Esophagus mucosa (tissue), 1 donor: ENCODE results near the gene EEPD1. TPM values are rescaled to one million over a fixed set of nuclear protein-coding genes. Genes with fewer than 3 reads are reported as not detected.
A peak's percentile ranks its signal among the peaks of the same experiment; 100 is the strongest.

Experiments used
- ATAC-seq: fragments of 200-7000 bp; cut with Tn5 transposase; one replicate; pipeline ENCODE4 v1.9.1; 2020
- total RNA-seq: library from RNA; stranded (reverse); gene quantifications from one replicate; pipeline ENCODE4 v1.2.4, GENCODE V29; 2023
- donor health status: DM: yes; HTN: yes; CAD: no.

The EEPD1 gene
- total RNA-seq, 1 donor from 2014 or later = 2.9 TPM

DNA sequence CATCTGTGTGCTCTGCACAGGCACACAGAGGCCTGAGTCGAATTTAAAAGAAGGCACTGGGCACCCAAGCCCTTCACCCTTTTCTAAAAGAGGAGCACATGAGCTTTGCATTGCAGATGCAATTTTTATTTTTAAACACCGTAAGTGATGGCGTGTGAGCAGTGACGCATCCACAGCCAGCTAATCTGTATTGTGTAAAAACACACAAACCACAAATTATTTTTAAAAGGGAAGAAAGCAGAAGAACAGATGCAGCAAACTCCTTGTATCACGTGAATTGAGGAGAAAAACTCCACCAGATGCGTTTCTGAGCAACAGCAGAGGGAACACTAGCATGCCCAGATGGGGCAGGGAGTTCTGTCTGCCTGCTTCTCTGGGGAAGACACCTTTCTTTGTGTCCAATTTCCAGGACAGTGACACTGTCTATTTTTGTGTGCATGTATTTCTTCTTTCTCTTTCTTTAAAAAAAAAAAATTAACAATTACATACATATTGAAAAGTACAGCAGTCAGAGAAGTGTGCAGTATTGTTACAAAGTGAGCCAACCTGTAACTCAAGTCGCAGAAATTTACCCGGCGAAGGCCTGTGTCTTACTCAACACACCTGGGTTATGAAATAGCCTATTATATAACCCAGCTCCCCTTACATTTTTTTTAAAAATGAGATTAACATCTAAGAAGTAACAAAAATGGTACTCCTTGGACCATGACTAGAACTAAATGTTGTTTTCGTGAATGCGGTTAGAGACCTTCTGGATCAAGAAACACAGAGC lies 39.2 kb downstream of the EEPD1 start:
- ATAC-seq = peak; percentile 59

- no peak for ATAC-seq
These were observed 39.8 kb downstream of the EEPD1 start for GRCh38 chr7:36192877-36193276.

DNA sequence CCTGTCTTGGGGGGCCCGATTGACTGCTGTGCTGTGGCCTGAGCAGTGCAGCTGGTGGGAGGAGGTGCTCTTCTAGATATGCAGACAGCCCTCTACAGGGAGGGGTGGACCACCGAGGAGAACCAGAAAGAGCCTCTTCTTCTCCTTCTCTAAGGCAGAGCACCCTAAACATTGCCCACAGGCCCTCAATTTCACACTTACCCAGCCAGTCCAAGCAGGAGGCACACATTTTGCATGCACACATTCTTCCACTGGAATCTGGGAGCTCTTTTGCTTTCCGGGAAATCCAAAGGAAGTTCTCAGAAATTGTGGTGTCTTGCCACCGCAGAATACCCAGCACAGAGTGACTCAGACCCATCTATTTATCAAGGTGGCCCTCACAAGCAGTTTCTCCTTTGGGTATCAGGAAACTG lies 45.8 kb downstream of the EEPD1 start:
- ATAC-seq = no peak

GRCh38 chr7:36199329-36199728 lies 46.3 kb downstream of the EEPD1 start:
- no peak for ATAC-seq

DNA sequence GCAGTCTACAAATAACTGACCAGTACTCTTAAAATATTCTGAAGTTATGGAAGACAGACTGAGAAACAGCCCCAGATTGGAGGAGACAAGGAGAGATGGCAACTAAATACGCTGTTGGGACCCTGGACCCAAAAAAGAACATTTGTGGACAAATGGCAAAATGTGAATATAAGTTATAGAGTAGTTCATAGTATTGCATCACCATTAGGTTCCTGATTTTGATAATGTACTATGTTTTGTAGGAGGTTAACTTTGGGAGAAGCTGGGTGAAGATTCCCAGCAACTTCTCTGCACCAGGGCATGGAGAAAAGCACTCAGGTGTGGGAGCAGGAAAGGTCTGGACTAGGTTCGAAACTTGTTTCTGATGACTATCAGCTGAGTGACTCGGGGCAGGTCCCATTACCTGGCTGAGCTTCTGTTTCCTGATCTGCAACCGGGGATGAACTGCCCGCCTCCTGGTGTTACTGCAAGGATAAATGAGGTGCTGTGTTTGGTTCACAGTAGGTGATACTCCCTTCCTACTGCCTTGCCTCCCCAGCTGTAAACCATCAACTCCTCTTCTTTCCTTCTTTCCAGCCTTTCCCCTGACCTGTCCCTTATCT lies 48.2 kb downstream of the EEPD1 start:
- ATAC-seq = peak; percentile 73

DNA sequence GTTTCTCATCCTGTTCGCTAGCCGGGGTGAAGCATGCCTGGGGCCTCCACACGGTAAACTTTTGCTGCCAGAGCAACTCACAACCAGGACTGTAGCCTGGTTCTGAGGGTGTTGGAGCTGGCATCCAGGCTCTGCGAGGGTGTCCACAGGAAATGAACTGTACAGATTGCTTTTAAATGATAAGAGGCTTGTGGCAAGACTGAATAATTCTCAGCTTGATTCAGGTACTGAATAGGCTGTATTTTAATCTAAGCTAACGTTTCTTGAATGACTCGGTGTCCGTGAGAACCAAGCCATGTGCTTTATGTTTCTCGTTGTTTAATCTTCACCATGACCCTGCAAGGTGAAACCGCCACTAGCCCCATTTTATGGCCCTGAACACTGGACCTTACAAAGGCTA lies 49.3 kb downstream of the EEPD1 start:
- no peak for ATAC-seq

DNA sequence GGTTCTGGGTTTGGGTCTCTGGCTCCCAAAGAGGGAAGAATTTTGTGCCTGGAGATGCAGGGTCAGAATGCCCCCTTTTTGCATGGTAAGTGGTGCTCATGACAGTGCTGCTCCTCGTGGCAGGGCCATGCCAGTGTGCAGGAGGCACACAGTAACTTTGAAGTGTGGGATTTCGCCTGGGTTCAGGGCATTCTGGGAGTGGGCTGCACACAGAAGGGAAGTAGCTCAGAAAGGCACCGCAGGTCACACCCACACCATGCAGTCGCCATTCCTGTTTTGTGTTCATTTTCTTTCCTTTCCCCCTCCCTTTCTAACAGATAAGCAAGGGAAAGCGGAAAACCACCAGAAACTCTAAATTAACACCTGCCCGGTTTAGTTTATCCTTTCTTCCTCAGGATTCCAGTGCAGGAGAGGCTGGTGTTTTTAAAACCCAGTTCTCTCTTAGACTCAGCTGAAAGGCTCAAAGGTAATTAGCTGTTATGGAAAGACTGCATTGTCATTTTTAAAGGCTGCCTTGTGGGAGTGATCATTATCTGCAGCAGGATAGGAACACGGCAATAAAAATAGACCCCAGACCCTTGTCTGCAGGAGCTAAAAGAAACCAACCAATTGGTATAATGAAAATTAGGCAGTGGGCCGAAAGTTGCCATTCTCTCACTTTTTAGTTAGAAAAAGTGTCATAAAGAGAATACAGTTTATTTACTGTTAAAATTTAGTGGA lies 50.2 kb downstream of the EEPD1 start:
- no peak for ATAC-seq

DNA sequence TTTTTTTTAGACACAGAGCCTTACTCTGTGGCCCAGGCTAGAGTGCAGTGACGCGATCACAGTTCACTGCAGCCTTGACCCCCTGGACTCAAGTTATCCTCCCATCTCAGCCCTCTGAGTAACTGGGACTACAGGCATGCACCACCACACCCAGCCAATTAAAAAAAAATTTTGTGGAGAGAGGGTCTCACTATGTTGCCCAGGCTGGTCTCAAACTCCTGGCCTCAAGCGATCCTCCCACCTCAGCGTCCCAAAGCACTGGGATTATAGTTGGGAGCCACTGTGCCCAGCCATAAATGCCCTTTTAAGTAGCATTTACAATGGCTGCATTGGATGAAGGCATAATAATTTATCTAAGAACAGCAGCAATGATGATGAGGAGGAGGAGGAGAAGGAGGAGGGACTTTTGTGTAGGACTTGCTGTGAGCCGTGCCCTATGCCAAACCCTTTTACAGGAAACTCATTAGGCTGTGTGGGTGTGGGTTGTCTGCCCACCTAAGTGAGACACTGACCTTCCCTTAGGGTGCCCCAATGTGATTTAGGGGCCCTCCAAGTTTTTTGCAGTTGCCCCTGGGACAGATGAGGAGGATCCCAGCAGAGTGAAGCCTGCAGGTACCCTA lies 51.1 kb downstream of the EEPD1 start:
- no peak for ATAC-seq

DNA sequence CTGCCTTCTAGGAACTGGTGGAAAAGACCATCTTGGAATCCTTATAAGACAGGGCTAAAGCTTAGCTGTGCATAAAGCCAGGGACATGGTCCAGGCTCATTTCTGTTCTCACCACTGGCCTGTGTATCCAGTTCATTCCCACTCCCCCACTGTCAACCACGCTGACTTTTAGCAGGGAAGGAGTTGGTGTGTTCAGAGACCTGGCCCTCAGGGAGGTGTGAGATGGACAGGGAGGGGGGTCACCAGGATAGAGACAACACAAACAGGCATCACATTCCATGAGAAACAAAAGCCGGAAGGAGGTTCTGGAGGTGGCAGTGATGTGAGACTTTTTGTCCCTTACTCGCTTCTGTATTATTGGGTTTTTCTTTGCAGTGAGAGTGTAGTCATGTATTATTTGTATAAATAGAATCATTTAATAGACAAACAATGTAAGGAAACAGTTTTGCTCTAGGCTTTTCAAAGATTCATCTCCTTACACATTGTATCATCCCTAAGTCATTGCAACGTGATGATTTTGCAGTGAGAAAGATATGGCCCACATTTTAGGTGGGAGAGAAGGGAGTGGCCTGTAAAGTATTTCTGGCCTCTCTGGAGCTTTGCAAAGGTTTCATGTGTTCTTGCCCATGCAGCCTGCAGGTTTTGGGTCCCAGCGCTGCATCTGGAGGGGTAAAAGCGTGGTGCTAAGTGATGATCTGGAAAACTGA lies 52.0 kb downstream of the EEPD1 start:
- ATAC-seq = no peak

DNA sequence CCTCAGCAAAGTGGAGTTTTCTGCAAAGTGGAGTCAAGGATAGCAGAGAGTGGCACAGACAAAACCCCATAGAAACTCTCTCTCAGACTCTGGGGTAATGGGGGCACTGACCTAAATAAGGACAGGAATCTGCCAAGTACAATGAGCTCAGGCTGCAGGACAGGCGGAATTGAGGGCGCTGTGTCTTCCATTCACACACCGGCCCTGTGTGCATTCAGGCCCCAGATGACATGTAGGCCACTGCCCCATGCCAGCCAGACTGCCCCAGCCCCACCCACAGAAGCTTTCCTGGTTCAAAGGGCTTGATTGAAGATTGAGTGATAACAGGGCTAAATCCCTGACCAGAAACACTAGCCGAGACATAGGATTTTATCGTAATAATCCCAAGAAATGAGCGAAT lies 52.7 kb downstream of the EEPD1 start:
- no peak for ATAC-seq

GRCh38 chr7:36207451-36208291 lies 54.6 kb downstream of the EEPD1 start:
- ATAC-seq = peak; percentile 80

DNA sequence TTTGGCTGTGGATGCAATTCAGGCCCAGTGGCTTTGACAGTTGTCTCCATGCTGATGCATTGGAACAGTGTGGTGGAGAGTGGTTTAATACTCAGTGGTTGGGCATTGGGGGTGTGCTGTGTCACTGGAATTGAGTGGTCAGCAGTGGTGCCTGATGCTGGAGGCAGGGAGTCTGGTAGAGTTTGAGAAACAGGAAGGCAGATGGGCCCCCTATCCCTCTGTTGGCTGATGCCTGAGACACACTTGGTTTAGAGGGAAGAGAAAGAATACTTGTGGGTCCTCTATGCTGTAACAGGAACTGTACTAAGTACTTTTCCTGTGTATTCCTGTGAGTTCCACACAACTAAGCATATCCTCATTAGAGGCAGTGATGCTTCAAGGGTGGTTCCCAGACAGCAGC lies 55.4 kb downstream of the EEPD1 start:
- no peak for ATAC-seq

GRCh38 chr7:36208997-36209813 lies 56.2 kb downstream of the EEPD1 start:
- ATAC-seq = no peak

DNA sequence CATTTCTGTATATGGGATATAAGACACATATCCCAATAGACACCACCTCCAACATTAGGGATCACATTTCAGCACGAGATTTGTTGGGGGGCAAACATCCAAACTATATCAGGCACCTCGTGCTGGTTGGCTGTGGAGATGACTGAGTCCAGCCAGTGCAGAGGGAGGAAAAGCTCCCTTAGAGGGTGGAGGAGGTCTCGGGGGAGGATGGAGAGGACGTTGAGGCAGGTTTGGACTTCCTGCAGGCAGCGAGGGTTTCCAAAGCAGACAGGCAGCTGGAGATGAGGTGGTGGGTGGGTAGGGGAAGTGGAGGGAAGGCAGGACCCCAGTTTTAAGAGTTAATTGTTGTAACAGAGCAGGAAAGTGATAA lies 56.7 kb downstream of the EEPD1 start:
- ATAC-seq = no peak

DNA sequence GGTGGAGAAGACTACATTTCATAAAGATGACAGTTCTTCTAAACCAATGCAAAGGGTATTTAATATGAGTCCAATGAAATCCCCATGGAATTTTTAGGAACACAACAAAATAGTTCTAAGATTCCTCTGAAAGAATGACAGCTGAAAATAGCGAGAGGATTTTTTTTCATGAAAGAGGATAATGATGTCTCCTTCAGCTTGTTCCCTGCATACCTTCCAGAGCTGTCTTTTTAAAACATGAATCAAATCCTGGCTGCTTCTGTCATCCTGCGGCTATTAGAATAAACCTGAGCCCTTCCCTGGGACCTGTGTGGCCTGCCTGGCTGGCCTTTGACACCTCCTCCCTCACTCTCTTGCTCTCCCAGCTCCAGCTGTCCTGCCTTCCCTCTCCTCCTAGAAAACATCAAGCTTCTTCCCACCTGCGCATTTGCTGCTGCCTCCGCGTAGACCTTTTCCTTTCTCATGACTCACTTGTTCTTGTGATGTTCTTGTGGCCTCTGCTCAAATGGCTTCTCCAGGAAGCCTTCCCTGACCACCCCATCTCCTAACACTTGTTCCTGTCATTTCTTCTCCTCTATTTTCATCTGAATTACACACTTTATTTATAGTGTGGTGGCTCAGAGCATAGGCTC lies 57.4 kb downstream of the EEPD1 start:
- ATAC-seq = no peak

DNA sequence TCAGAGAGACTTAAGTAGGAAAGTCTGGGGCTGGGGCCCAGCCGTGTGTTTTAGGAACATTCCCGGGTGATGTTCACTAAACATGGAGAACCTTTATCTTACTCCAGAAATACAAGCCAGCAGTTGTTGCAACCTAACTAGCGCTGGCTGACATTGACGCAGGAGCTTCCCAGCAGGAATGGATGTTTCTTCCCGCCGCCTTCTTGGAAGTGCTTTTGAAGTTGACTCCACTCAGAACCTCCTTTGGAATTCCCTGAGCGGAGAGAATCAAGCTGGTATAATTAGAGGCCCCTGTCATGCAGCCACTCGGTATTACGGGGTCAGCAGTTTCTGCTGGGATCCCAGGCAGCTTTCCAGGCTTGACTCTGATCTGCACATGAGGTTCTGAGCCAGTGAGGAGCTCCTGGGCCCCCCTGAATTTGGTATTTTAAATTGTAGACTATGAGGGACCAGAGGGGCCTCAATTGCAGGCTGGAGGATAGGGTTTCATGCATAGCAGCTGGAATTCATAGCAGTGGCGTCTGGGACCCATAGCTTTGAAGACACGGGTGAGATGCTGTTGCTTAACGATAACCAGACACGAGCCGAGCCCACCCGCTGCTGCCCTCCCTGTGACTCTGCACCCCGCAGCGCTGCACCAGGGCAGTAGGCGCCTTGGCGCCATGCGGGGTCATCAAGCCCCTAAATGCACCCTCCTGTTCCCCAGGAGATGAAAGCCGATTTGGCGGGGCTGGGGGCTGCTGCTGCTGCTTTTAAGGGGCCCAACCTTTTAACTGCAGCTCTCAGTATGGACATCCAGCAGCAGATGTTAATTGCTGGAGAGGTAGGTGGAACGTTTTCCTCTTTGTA lies 61.8 kb downstream of the EEPD1 start:
- no peak for ATAC-seq

DNA sequence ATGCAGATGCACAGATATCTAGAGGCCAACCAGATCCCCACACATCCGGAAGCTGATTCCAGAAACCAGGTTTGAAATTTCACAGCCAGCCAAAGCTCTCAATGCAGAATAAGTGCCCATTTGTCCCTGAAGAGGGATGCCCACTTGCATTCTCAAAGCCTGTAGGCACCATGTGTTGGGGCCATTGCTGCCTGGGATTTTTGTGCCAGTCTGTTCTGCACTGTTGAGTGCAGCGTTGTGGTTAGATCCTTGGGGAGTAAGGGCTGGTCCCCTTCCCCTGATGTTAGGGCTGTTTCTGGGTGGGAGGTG lies 62.4 kb downstream of the EEPD1 start:
- ATAC-seq = no peak

GRCh38 chr7:36216063-36216684 lies 63.1 kb downstream of the EEPD1 start:
- no peak for ATAC-seq
